T-helper 2 cell treated with Interferon-gamma antibody and Interleukin-4, amounts not matched to agents 100 ng/mL and 5 ng/mL, for 36 hours (primary cell): ENCODE measurements around the gene GFOD1. TPM values are rescaled to one million over a fixed set of nuclear protein-coding genes. Genes with fewer than 3 reads are reported as not detected.

Source experiments
- intact Hi-C: fragments of 100-400 bp; cut with micrococcal nuclease; formaldehyde crosslinking; loops from one replicate; pipeline ENCODE4 v1.15.1; 2023
- total RNA-seq: library from RNA; stranded (reverse); gene quantifications from 2 replicates; pipeline ENCODE4 v1.2.3, GENCODE V29; 2022

GFOD1 gene
- total RNA-seq, 1 donor from 2014 or later: 5.3 TPM

DNA sequence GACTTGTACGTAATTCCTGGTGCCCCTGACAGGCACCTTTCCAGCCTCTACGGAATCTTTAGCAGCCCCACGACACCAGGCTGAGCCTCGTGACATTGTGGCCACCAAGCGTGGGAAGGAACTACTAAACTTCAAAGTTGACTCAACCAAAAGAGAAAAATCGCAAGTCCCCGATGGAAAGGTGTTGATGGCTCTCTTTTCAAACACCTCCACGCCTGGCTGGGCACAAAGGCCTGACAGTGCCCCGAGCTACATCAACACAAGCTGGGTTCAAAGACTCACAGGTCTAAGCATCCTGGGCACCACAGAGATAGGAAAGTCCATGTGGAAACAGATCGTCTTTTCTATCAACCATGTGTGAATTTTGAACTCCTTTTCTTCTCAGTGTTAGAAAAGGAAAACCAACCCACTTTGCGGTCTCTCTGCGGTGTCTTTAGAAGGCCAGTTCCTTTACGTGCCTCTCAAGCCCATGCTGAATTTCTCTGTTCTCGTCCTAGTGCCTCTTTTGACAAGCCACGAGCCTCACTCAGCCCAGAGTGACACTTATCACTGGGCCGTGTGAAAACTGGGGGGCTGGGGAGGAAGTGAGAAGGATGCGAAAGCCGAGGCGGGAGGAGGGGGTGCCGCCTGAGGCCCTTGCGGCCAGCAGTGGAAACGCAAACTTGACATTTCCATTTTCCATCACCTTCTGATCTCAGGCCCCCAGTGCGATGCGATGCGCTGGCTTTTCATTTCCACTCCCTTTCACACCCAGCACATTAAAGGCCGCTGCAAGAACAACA lies 59.4 kb downstream of the GFOD1 start:
- intact Hi-C loops: loop anchor here (1.0 to 5.0 kb wide), 4 partner anchors 41 to 147 kb away; partner anchors contain the start of gene GFOD1

DNA sequence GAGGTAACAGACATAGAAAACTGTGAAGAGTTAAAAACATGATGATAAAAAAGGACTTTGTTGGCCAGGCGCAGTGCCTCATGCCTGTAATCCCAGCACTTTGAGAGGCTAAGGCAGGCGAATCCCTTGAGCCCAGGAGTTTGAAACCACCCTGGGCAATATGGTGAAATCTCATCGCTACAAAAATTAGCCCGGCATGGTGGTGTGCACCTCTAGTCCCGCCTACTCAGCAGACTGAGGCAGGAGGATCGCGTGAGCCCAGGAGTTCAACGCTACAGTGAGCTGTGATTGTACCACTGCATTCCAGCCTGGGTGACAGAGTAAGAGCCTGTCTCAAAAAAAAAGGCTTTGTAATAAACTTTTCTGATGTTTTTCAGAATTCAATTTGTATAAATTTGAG lies 60.1 kb downstream of the GFOD1 start:
- intact Hi-C loops: loop anchor here (5.0 kb wide), 1 partner anchor 40 kb away; no protein-coding TSS in a partner anchor

DNA sequence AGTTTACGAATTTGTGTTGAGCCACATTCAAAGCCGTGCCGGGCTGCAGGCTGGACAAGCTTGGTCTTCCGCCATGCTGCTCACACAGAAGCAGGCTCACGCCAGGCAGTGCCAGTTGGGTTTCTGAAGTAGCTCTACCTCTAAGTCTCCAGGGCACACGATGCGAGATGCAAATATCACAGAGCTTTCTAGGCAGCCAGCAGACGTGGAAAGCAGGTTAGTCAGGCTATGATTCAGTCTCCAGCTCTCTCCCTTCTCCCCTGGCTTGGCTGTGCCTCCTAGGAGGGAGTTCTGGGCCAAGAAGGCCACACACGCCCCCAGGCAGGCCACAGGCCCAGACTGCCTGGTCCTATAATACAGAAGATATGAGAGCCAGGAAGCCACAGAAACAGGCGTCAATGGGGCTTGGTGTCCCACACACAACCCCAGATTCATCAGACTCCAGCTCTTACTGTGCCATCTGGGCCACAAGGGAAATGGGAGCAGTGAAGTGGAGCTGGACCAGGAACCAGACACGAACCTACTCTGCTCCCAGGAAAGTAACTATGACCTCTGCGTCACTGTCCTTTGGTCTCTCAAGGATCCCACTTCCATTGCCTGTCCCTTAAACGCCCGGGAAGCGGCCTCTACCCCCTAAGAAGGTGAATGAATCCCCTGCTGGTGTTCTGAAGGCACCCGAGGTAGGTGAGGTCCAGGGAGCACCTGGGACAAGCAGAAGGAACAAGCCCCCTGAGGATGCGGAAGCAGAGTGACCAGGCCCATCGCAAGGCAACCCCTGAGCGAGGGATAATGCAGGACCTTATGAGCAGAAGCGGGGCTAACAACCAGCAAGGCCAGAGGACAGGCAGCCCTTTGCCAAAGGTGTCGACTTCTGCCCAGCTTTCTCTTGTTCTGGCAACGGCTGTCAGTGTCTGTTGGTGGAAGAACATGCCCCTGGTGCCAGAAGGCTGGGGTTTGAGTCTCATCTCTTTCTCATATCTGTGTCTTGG lies 61.2 kb downstream of the GFOD1 start:
- intact Hi-C loops: loop anchor here (5.0 kb wide), 1 partner anchor 39 kb away; no protein-coding TSS in a partner anchor

DNA sequence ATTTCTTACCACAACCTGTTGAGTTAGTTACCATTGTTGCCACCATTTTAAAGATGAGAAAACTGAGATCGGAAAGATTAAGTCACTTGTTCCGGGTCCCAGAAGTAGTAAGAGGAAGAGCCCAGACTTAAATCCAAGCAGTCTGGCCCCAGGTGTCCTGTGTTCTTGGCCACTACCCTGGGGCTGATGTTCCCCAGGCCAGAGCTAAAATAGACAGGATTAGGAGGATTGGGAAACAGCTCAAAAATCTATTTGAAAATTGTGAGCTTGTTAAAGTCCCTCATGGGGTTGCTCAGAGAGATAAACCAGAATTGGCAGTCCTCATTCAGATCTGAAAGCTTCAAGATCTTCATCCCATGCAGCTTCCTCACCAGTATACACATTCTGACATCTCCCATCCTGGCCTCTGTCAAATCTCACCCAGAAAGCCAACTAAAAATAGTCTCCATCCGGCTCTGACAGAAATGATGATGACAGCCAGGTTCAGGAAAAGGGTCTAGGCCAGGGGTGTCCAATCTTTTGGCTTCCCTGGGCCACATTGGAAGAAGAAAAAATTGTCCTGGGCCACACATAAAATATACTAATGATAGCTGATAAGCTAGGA lies 62.0 kb downstream of the GFOD1 start:
- intact Hi-C loops: loop anchor here (5.0 kb wide), 1 partner anchor 38 kb away; no protein-coding TSS in a partner anchor

DNA sequence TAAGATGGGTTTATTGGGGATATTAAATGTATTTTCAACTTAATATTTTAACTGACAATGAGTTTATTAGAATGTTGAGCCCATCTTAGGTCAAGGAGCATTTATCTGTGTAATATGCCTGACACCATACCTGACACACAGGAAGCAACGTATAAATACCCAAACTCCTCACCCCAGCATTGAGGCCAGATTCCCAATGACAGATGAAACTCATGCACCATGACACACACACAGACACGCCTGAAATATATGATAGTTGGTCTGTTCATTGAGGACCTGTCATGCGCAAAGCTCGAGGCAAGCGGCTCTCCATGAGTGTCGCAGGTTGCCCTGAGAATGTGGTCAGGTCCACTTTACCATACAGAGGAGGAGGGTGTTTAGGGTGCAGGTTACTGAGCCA lies 64.1 kb downstream of the GFOD1 start:
- intact Hi-C loops: no loop called here

DNA sequence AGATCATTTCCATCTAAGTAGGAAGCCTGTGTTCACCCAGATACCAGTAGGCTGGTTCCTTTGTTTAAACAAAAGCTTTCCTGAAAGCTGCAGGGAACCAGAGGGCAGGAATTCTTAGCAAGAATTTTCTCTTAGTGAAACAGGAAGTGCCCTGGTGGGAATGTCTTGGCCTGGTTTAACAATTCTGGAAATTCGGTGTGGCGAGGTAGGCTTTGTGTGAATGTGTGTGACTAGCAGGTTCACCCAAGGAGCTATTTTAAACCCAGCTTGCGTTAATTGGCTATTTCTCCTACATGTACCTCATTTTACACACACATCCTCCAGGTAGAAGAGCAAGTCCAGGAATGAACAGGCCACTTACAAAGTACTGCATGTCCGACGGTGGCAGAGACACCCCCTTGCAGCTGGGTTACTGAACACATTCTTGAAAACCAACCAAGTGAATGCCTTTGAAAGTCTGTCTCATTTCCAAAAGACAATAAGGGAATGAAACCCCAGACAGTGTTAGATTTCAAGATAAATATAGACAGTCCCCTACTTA lies 64.6 kb downstream of the GFOD1 start:
- intact Hi-C loops: no loop called here

DNA sequence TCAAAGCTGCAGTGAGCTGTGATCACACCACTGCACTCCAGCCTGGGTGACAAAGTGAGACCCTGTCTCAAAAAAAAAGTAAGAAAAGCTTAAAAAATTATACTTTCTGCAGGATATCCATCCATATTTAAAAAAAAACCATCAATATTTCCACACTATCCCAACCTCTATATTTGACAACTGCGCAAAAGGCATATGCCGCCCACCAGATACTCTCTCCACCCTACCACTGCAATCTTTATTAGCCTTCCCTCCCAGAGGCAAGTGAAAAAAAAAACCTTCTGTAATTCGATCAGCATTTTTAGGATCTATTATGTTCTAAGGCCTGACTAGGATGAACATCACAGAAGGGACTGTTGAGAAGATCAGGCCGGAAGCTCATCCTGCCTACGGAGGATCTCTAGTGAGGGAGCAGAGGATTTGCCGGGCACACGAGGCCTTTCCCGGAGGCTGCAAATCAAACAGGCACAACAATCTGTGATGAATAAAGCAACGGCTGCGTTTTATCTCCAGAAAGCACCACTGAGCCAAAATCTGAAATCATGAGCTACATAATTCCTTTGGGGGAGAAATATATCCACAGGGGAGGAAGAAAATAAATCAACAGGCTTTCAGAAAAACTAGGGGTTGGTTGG lies 65.9 kb downstream of the GFOD1 start:
- intact Hi-C loops: no loop called here

DNA sequence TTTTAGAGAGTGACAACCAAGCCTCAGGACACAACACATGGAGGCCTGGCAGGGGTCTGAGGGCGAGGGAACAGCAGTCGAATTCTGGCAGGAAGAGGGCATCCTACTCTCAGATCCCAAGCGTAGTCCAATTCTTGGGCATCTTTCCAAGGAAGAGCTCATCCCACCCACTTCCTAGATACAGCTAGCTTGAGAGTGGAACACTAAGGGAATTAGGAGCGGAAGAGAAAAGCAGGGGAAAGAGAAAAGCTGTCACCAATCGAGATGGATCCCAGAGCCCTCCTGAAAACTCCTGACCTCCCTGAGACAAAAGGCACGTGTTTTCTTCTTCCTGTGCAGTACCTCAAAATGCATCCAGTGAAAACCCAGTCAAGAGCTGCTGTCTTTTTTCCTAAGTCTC lies 67.1 kb downstream of the GFOD1 start:
- intact Hi-C loops: no loop called here

DNA sequence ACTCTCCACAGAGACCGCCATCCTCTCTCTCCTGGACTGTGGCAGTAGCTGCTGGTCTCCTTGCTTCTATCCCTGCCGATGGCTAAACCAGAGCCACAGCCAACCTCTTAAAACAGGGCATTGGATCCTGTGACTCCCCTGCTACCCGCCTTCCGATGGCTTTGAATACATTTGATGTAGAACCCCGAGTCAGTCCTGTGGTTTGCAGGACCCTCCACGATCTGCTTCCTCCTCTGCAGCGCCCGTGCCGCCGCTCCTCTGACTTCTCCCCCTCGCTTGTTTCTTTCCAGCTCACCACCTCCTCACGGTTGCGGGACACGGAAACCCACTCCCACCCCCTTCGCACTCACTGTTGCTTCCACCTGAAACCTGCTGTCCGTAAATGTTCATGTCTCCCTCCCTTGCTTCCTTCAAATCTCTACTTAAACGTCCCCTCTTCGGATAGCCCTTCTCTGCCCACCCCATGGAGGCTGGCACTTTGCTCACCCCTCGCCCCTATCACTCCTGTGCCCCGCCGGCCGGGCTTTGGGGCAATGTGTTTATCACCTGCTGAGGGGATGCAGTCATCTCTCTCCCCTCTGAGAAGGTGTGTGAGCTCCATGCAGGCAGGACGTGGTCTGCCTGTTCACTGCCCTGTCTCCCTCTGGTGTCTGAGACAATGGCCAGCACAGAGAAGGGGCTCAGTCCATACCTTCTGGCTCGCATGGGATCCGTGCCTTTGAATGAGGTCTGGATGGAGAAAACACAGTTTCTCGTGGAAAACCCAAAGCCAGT lies 67.8 kb downstream of the GFOD1 start:
- intact Hi-C loops: no loop called here

DNA sequence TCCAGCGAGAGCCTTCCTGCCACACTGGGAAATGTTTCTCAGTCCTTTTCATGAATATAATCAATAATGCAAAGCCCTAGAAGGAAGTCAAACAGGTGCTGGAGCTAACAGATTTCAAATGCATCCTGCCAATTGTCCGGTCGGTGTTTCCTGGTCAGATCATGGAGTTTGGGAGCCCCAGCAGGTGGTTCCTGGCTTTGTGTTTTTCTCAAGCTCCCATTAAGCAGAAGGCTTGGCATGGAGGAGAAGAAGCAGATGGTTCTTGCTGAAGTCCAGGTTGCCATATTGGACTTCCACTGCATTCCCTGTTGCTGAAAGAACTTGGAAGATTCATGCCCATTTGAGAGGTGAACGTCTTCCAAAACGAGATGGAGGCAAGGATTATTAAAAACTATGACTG lies 68.6 kb downstream of the GFOD1 start:
- intact Hi-C loops: no loop called here

DNA sequence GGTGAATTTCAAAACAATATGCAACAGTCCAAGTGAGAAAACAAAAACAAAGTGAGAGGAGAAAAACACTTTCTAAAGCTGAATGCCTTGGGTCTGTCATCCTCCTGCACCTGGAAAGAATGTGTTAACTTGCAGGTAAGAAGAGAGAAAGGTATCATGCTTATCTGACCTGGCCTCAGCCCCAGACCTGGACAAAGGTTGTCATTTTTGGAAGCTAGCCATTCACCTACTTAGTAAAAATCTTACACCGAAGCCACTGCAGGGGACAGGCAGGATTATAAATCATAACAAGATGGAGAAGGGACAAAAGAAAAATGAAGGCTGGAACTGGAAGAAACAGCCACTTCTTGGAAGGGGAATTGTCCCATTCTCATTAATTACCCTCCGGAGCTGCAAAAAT lies 69.4 kb downstream of the GFOD1 start:
- intact Hi-C loops: no loop called here

DNA sequence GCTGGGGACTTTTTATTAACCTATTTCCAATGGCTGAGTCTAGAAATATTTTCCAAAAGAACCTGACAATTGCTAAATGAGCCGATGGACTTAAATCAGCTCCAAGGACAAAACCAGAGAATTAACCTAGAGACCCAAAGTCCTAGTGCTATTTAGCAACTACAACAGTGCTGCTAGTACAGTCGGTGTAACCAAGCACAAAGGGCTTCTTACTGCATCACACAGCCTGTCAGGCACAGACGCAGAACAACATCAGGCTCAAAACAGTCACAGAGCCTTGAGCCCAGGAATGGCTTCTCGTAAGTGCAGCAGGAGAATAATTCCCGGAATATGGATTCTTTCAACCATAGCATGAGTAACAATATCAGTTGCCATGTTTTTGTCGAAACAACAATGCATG lies 70.0 kb downstream of the GFOD1 start:
- intact Hi-C loops: no loop called here

DNA sequence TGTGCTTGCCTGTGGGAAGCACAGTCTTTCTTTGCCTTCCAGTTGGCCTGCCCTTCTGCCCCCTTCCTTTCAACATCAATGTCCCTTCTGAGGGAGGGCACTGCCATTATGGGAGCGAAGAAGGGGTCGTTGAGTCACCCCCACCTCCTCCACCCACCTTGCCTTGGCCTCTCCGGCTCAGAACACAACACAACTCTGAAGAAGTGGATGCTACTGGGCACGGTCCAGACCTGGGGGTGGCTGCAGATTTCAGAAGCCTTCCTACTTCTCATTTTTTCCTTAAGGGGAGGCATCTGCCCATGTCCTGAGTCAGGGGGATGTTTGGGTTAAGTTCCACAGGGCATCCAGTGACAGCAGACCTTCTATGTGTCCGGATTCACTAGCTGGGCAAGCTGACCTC lies 72.1 kb downstream of the GFOD1 start:
- intact Hi-C loops: no loop called here

DNA sequence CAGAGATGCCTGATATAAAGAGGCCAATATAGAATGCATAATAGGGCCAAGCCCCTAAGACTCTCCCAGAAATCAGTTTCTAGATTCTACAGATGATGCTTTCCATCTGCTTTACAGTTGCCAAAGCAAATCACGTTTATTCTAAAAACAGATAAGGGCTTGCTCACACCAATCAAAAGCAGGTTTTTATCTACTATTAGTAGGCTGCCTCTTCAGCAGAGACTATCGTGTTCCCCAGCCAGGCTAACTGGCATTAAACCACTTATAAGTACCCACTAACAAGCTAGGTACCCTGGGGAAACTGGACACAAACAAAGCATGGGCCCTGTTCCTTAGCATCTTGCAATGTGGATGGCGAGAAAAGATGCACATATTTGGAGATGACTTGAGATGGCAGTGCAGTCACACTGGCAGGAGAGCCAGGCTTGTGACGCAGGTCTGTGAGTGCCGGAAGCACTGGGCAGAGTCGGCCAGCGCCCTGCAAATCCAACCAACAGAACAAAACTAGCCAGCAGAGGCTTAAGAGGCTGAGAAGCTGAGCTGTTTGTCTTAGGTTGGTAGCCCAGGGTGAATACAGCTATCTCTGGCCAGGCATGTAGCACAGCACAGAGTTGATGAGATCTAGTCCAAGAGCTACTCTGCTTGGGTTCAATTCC lies 73.4 kb downstream of the GFOD1 start:
- intact Hi-C loops: no loop called here

DNA sequence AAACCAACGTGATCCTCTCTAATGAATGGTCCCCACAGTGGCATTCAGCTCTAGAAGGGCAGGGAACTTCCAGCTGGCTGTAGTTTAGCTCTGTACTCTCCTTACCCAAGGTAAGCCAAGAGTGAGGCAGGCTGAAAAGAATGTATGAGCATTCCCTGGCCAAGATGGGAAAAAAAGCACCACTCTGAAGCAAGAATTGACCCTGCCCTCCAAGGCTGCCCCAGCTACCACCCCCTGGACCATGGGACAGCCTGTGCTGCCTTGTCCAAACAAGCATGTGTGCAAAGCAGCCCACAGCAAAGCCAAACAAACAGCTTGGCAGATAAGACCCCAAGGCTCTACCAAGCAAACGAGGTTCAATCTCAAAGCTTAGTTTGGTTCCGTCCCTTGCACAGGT lies 73.9 kb downstream of the GFOD1 start:
- intact Hi-C loops: no loop called here

DNA sequence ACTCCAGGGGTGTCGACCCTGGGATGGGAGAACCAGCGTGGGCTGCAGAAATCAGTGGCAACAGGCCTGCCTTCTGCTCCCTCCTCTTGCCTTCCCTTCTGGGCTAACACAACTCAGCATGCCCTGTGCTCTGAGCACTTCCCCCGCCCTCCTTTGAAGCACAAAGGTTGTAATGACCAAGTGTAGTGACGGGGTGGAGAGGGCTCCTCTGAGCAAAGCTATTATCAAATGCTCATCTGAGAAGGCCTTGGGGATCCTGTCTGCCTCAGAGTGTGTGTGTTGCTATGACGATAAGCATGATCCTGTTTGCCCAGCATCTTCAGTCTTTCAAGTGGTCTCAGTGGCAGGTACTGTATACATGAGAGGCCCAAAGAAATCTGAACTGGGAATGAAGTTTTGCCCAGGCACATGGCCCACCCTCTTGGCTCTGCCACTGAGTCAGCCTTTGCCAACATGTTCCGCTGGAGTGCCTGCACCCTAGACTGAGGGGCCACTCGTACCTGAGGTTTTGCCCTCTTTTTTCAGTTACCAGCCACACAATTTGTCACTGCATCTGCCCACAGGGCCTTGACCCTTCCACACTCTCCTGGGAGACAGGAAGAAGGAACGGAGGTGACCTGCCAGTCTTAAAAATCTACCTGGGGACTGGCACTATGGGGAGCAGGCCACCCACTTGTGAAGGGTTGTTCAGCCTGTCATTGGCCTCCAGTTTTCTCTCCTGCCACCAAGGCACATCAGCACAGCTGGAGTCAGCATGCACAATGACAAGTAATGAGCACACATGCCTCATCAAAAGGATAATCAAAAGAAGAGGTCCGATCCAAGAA lies 74.5 kb downstream of the GFOD1 start:
- intact Hi-C loops: no loop called here

DNA sequence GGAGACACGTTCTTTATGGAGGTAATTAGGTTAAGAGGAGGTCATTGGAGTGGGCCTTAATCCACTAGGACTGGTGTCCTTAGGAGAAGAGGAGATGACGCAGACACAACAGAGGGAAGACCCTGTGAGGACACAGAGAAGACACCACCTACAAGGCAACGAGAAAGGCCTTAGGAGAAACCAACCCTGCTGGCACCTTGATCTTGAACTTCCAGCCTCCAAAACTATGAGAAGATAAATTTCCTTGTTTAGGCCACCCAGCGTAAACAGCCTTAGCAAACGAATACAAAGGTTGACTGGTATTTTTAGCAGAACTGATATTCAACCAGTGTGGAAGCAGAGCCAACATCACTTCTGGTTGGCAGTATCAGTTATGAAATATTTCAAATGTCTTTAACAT lies 75.2 kb downstream of the GFOD1 start:
- intact Hi-C loops: no loop called here

DNA sequence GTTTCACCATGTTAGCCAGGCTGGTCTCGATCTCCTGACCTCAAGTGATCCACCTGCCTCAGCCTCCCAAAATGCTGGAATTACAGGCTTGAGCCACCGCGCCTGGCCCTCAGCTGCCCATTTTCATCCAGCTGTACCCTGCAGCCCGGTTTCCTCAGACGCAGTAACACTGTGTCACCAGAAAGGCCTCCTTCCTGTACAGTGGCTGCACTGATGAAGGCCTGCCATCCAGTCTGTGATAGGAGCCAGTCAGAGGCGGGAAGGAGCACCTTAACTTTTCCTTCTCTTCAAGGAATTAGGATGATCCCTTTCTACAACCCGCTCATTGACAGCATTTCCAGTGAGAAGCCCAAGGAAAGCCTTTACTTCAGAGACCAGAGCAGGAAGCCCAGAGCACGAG lies 75.9 kb downstream of the GFOD1 start:
- intact Hi-C loops: no loop called here

DNA sequence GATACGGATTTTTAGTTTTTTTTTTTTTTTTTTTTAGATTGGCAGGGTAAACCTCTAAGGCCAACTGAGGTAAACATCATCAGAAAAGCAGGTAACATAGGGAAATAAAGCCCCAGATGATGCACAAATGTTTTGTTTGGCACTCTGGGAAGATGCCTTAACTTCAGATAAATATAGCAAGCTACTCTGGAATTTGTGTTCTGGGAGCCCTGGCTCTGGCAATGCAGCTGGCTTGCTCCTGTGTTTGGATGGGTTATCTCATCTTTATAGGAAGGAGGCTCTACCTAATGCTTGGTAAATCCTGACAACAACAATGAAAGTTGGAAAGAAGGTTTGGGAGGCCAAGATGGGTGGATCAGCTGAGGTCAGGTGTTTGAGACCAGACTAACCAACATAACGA lies 77.4 kb downstream of the GFOD1 start:
- intact Hi-C loops: no loop called here
